ENCODE data around the gene LRCOL1.

LRCOL1 gene

DNA sequence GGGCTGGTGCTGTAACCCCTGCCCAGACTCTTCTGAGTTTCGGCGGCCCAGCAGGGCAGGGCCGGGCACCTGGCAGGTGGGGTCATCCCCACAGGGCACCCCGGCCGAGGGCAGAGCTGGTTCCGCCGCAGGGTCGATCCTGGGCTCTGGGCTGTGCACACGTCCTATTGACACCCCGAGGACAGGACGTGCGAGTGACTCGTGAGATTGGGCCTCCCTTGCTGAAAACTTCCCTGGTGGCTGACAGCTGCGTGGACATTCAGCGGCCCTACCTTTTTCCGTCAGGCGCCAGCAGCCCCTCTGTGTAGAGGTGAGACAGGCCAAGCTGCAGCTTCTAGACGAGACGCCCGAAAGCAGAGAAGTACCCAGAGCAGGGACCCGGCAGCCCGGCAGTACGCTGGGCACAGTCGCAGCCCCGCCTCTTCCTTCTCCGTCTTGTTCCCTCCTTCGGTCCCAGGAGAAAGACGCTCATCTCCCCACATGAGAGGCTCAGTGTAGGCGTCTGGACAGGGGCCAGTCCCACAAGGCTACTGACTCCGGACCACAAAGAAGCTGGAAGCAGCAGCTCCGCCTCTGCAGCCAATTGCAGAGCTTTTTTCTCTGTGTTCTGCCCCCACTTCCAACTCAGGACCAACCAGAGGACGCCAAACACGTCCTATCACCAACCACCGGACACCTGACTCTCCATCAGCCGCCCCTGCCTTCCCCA, at the start of gene LRCOL1:
LRCOL1 (minus strand) TSS at position 532 of the 709 bp plus-strand sequence. CDS start 4,331 bp downstream, outside the sequence.
- DNase-seq: no peak

DNA sequence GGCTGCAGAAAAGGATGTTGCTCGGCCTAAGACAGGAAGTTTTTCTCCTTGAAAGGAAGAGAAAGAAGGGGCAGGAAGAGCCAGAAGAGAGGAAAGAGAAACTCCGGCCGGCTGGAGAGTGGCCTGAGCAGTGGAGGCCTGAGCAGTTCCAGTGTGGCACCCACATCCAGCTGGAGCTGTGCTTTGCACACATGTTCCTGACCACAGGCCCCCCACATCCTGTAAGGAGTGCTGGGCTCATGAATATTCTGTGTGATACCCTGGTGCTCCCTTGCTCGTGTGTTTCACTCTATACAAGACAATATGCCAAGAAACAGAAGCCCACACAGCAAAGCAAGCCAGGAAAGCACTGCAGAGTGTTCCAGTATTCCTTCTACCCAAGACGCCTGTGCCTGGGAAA, 49.7 kb upstream of the LRCOL1 start:
- DNase-seq: no peak

DNA sequence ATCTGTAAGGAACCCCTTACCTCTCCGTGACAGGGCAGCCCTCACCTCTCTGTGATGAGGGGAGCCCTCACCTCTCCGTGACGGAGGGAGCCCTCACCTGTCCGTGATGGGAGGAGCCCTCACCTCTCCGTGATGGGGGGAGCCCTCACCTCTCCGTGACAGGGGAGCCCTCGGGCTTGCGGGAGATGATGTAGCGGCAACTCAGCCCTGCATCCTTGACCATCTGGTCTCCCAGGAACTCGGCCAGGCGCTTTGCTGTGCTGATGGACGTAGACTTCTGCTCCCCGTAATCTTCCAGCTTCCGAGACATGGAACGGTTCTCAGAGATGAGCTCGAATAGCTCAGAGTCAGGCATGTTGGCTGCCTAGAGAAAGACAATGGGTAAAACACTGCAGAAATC, 48.8 kb upstream of the LRCOL1 start:
- DNase-seq: no peak

DNA sequence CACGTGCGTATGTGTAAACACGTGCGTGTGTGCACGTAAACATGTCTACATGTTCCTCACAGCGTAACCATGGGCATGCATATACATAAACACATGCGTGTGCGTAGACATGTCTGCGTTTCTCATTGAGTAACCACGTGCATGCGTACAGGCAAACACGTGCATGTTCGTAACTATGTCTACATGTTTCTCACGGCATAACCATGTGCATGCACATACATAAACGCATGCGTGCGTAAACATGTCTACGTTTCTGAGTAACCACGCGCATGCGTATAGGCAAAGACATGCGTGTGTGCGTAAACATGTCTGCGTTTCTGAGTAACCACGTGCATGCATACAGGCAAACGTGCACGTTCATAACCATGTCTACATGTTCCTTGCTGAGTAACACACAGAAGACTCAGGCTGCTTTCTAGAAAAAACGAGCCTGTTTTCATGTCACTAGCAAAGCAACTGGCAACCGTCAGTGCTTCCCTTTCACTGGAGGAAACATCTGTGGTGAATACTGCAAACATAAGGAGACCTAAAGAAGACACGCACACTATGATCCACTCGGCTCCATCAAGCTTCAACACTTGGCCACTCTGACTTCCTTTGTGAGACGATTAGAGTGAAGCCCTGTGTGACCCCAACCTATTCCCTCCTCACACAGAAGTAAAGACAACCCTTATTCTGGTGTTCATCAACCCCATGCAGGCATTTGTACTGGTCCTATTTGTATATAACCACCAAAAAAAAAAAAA, 47.9 kb upstream of the LRCOL1 start:
- no peak for DNase-seq

DNA sequence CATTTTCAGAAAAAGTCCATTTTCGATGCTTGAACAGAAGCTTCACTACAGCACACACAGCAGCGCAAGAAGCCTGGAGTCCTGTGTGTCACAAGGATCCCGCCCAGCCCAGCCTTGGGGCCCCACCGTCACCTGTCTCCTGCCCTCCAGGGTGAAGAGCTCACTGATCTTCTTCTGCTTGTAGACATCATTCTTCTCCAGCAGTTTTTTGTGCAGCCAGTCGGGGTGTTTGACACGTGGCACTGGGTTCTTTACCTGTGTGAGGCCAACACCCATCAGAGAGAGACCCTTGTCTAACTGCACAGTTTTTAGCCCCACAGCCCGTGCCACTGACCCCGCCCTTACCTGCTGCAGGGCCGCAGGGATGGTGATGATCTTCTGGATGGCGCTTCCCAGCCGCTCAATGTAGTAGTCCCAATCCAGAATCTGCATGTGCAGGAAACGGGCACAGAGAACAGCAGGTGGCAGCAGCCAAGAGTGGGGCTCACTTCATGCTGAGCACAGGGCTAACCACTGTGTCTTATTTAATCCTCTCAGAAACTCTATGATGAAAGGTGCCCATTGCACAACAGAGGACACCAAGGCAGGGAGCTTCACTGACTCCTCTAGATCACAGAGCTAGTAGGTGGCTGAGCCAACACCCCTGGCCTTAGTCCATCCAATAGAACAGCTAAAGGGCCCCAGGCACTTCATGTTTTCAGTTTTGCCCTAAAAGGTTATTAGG, 46.8 kb upstream of the LRCOL1 start:
- DNase-seq: no peak

DNA sequence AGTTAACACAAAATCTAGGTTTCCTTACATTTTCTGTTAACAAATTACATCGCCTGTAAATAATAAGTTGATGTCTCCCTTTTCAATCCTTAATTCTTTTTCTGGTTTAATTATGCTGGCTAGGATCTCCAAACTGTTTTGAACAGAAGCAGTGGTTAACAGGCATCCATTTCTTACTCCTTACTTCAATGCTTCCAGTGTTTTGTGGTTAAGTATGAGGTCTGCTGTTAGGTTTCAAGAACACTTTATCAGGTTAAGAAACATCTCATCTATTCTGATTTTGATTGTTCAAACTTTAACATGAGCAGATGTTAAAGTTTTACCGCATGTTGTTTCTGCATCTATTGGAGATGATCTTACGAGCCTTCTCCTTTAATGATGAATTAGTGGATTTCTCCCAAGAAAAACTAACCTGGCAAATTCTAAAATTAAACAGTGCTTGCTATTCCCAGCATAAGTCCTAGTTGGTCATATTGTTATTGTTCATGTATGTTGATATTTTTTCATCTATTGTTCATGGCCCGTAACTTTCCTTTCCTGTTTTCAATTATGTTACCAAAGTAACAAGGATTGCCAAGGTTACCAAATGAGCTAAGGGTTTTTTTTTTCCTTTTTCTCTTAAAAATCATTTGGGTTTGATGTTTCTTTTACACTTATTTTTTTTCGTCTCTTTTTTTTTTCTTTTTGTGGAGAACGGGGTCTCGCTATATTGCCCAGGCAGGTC, 43.3 kb upstream of the LRCOL1 start:
- DNase-seq: no peak

DNA sequence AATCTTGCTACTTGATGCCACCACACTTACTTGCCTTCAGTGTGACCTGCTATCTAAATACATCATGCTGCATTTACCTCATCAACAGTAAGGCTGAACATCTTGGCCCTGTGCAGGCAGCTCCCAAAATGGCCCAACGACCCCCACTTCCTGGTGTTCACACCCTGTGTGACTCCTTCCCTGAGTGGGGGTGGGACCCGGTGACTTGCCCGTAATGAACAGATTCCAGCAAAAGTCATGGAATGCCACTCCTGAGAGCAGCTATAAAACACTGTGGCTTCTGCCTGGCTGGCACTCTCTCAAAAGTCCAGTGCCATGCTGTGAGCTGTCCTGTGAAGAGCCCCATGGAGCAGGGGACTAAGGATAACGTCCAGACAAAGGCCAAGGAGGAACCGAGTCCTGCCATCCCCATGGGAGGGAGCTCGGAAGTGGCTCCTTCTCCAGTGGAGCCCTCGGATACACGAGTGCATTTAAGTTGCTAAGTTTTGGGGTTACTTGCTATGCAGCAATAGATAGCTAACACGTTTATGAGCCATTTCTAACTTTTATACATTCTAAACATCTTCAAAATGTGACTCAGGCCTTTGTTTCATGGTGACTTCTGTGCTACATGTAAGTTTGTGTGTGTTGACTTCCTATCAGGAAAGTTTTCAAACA, 41.2 kb upstream of the LRCOL1 start:
- peak; percentile 98 for DNase-seq

DNA sequence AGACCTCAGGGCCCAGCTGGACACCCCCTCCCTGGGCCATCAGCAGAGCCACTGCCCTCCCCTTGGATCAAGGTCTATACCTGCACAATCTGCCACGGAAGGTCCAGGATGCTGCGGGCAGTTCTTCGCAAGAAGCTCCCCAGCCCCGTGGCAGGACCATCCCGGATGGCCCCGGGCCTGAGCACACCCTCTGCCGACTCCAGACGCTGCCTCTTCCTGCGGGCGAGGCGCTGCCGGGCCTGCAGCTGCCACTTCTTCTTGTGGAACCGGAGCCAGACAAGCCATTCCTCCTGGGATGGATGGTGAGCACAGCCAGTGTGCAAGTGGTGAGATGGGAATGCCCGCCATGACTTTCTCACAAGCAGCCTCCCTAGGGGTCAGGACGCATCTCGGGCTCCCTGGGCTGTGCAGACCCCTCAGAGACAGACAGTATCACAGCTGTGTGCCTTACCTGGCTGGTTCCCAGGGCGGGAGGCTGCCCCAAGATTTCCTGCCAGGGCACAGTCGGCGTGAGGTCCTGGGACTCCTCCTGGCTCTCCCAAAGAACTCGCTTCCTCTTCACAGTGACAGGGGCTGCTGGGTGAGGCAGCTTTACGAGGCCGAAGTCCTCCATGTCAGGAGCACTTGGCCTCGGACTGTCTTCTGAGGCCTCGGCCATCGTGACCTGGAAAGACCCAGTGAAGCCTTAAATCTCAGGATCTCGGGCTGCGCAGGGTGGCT, 39.0 kb upstream of the LRCOL1 start:
- DNase-seq: no peak

DNA sequence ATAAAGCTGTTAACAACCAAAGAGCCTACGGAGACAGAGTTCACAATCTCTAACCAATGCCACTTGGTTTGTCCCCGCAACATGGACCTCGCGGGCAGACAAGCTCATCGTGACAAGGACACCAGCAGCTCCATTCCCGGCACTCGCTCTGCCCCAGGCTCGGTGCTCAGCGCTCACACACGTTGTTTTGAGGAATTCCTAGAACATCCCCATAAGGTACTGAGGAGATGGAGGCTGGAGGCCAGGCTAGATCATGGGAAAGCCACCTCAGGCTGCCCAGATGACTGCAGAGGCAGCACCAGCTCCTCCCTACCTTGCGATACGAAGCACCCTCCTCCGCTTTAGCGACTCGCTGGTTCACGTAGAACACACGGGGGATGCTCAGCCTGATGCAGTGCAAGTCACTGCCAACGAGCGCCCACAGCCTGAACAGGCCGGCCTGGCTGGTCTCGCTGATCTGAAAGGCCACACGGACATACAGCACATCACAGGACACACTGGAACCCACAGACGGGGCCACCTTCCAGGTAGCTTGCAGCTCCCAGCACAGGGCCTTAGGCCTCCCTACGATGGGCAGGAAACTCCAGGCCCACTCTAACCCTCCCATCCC, 38.3 kb upstream of the LRCOL1 start:
- DNase-seq: no peak

DNA sequence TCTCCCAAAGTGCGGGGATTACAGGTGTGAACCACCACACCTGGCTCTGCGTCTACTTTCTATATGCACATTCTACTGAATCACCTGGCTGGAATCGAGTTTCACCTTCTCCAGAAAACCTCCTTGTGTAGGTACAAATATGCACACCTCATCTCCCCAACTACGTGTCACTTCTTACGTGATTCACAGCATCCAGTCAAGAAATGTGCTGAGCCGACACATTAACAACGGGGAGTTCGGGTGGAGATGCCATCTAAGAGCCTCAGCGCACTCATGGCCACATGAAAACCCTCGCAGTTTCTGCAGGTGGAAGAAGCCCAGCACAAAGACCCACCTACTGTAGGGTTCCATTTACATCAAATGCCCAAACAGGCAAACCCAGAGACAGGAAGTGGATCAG, 37.5 kb upstream of the LRCOL1 start:
- DNase-seq: no peak

DNA sequence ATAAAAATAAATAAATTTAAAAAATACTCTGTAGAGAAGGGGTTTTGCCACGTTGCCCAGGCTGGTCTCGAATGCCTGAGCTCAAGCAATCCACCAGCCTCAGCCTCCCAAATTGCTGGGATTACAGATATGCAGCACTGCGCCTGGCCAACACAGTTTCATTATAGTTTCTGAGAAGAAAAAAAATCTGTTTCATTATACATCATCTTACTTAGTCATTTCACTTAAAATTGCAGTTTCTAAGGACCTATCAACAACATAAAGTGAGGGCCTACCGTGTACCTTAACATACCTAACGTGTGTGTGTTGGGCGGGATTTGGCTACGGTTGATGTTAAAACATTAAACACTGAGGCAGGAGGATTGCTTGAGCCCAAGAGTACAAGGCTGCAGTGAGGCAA, 36.5 kb upstream of the LRCOL1 start:
- no peak for DNase-seq

DNA sequence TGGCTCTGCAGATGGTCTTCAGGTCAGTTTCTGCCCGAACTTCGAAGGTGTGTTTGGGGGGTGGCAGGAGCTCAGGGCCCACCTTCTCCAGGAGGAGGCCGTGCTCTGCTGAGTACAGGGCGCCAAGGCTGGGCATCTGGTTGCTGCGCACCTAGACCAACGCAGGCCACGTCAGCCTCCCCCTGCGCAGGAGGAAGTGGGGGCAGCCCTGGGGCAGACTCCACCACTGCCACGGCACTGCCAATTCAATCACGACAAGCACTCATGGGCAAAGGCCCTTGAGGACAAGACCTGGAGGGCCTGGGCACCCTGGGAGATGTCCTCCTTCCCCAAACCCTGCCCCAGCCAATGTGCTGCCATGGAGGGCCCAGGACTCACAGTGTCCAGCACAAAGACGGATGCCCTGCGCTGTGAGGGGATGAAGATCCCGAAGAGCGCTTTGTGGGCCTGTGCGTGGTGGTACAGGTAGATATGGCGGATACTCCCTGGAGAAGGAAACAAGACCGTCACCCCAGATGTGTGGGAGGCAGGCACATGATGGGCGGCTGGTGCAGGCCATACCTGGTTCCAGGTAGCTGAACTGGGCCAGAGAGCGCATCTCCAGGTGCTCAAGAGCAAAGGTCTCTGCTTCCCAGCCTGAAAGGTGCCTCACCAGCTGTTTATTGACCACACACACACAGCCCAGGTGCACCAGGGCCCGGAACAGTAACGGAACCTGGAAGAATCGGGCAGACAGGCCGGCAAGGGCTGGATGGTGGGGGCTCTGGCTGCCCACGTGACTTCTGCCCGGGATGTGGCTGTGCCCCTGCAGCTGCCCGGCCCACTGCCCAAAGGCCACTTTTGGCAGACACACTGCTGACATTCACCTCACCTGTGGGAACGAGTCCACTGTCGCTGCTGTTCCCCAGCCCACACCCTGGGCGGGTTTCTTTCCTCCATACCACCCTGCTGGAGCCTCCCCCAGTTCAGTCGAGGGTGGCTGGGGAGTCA, 32.8 kb upstream of the LRCOL1 start:
- DNase-seq: no peak

DNA sequence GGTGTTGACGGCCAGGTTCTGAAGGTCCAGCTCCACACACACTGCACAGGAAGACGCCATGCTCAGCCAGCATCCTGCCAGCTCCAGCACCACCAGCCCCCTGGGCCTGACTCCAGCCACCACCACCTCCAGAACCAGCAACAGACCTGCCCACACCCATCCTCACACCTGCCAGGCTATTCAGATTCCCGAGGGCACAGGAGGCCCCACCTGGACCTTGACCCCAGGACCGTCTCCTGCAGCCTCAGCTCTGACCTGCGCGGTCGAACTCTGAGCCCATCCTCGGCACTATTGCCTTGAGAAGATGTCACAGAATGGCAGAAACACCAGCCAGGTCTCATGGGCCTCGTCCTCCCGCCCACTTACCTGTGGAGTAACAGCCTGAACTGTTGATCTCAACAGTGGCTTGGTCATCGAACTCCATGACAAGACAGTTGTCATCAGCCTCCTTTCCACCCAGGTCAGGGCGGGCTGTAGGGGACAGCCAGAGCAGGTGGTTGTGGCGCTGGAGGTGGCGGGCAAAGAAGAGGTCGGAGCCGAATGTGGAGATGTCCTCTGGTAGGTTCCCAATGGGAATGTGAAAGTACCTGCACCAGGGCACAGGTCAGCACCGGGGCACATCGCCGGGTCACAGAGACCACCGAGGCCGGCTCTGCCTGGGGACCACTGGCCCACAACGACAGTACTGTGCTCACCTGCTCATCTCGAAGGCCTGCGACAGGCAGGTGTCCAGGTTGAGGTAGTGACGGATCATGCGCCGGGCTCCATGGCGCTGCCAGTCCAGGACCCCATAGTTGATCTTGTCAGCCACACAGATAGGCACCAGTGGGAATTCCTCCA, 31.6 kb upstream of the LRCOL1 start:
- no peak for DNase-seq

DNA sequence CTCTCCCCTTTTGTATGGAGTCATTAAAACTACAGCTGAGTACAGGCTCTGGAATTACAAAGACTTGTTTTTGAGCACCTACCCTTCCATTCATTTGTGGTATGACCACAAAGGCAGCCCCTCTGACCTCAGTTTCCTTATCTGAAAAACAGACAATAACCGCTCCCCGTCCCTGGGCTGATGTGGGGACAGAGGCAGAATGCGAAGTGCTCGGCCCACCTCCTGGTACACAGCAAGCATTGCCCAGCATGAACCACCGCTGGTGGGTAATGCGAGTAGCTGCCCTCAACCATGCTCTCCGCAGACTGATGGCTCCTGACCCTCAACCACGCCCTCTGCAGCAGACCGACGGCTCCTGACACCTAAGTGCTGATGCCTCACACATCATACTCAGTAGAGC, 30.6 kb upstream of the LRCOL1 start:
- no peak for DNase-seq

DNA sequence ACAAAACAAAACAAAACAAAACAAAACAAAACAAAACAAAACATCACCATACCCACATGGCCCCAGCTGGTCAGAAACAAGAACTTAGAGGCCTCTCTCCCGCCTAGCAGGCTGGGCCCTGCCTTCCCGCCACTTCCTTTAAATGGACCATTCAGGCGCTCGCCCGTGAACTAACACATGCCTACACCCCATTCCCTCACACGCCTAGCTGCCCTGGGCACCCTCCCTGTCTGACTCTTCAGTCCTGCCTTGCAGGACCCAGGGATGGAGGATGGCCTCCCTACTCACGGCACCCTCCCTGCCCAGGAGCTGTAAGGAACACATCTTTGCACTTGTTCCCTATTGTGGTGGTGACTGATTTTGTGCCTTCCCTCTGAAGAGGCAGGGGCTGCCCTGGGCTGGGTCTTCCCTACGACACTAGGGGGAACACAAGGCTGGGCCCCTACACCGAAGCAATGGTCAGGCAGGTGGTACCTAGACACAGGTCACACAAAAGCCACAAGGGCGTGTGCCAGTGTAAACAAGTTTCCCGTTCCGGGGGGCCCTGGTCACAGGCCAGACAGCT, 29.7 kb upstream of the LRCOL1 start:
- no peak for DNase-seq

DNA sequence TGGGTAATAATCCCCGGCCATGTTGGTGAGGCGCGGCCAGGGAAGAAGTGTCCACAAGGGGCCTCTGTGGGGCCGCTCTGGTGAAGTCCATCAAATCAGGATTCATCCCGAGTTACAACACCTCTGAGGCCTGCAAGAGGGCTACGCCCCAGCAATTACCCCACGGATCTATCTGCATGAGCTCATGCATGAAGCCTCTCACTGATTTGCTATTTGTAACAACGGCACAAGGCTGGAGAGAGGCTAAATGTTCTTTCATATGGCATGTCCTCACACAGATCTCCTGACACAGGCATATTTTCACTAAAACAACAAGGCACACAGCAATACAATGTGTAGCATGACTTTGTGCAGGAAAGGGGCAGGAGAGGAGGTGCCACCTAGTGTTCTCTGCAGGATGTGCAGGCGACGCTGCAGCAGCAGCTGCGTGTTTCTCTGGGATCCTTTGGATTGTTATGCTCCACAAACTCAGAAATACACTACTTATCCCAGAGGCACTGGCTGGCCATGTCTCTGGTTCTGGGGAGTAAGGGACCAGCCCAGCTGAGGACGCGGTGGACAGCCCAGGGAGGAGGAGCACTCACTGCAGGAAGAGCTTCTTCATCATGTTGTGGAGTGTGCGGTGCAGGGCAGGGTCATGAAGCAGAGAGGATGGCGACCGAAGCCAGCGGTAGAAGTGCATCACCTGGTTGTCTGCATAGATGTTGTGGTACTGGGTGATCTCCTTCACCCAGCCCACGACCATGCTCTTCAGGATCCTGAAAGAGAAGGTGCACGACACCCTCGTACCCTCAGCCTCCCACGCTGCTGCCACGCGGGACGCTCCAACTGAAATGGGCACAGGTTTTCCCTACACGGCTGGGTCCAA, 28.4 kb upstream of the LRCOL1 start:
- DNase-seq: no peak

DNA sequence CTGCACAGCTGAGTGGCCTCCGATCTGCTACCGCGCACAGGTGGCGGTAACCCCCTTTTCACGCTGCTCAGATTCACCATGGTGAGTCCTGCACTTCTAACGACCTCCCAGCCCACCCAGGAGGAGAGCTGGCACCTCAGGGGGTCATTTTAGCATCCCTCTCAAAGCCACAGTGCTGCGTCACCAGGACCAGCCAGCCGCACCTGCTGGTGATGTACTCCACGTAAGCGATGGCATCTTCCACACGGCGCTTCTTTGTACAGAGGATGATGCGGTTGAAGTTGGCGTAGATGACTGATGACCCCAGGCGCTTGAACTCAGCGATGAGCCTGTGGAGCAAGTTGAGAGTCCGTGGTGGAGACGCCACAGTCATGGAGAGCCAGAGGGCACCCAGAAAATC, 27.4 kb upstream of the LRCOL1 start:
- no peak for DNase-seq

All from NCI-H2029 treated with DMSO at 0.1 percent for 48 hours (cell line).